ENCODE measurements around the gene PLS1. TPM values are rescaled to one million over a fixed set of nuclear protein-coding genes. Genes with fewer than 3 reads are reported as not detected.

PLS1 gene
- total RNA-seq, 2 experiments from 2014 or later: 0.63 to 0.92 TPM

DNA sequence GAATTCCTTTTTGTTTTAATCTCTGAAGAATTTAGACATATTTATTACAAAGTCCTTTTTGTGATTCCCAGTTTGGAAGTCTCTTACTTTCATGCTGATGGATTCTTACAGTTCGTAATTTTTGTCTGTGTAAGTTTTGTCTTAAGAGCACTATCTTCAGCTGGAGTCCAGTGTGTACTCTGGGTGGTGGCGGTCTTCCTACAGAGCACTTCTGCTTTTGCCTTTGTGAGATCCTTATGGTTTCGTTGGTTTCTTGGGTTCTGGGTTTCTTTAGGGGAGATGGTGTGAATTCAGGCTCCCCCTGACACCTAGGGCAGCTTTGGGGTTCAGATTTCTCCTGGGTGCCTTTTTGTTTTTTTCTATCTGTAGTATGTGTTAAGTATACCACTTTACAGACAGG is 45.3 kb downstream of the PLS1 start:
- H3K27me3 Mint-ChIP-seq: no peaks in the 10 kb centered on the region

DNA sequence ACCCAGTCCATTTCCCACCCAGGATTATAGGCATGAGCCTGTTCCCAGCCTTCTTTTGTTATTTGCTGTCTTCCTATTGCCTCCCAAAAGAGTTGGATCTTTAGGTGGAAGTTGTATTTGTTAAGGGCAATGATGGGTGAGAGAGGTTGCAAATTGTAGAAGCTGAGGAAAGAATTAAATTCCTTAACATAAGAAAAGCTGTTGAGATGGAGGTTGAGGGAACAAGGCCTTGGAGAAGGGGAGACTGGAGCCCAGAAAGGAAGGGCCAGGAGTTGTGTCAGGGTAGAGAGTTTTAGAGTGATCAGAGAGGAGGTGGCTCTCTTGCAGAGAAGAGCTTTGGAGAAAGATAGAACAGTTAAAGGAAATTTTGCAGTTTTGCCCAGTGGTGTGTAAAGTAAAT is 46.8 kb downstream of the PLS1 start:
- ChIA-PET CTCF (interaction anchor here (0.7 kb wide), 1 partner anchor 1056 kb away, joined by 3 read pairs; no protein-coding TSS in a partner anchor), POLR2A (no interaction called here)
- DNase-seq (no peak), ATAC-seq (ENCODE audit: poor library complexity) (no peak)
- H3K36me3 Mint-ChIP-seq (ENCODE audit: low read depth): no peaks in the 10 kb centered on the region
- no peaks in the 10 kb centered on the region for H3K4me1 Mint-ChIP-seq (ENCODE audit: low read depth)
- H3K27ac ChIP-seq (ENCODE audit: low read depth in 1 of 2, low read length in 2 of 2): no peak overlapping the region
- H3K4me1 ChIP-seq (ENCODE audit: insufficient read depth, low read length): no peaks in the 10 kb centered on the region
- H3K27me3 ChIP-seq (ENCODE audit: control insufficient read depth in 1 of 2, insufficient read depth in 2 of 2, low read length in 2 of 2): no peaks in the 10 kb centered on the region
- no peaks in the 10 kb centered on the region for H3K9me3 Mint-ChIP-seq
- TF ChIP-seq, protein P1, sequence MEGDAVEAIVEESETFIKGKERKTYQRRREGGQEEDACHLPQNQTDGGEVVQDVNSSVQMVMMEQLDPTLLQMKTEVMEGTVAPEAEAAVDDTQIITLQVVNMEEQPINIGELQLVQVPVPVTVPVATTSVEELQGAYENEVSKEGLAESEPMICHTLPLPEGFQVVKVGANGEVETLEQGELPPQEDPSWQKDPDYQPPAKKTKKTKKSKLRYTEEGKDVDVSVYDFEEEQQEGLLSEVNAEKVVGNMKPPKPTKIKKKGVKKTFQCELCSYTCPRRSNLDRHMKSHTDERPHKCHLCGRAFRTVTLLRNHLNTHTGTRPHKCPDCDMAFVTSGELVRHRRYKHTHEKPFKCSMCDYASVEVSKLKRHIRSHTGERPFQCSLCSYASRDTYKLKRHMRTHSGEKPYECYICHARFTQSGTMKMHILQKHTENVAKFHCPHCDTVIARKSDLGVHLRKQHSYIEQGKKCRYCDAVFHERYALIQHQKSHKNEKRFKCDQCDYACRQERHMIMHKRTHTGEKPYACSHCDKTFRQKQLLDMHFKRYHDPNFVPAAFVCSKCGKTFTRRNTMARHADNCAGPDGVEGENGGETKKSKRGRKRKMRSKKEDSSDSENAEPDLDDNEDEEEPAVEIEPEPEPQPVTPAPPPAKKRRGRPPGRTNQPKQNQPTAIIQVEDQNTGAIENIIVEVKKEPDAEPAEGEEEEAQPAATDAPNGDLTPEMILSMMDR (IDR thresholded peaks at IDR 0.05): no peak
- no peaks in the 10 kb centered on the region for H3K27me3 Mint-ChIP-seq
- H3K9me3 ChIP-seq (ENCODE audit: control insufficient read depth in 1 of 2, insufficient read depth in 1 of 2, low read length in 2 of 2): no peaks in the 10 kb centered on the region
- no peak overlapping the region for H3K27ac Mint-ChIP-seq
- no peaks in the 10 kb centered on the region for H3K36me3 ChIP-seq (ENCODE audit: insufficient read depth, low read length)
- no peak overlapping the region for H3K4me3 Mint-ChIP-seq
- H3K4me3 ChIP-seq (ENCODE audit: low read length): no peak overlapping the region
- intact Hi-C loops (cut with DNase I, micrococcal nuclease): no loop called here

More for the DNA sequence above, 45.3 kb downstream of the PLS1 start:
- POLR2A ChIA-PET: no interaction called here
- intact Hi-C loops (cut with DNase I, micrococcal nuclease): no loop called here
- Mint-ChIP-seq H3K4me3 (no peak overlapping the region), H3K36me3 (ENCODE audit: low read depth) (no peaks in the 10 kb centered on the region), H3K9me3 (no peaks in the 10 kb centered on the region), H3K4me1 (ENCODE audit: low read depth) (no peaks in the 10 kb centered on the region), H3K27ac (no peak overlapping the region)
- ATAC-seq (ENCODE audit: poor library complexity) (no peak), DNase-seq (no peak)
- no peaks in the 10 kb centered on the region for H3K4me1 ChIP-seq (ENCODE audit: insufficient read depth, low read length)
- no peak overlapping the region for H3K4me3 ChIP-seq (ENCODE audit: low read length)
- no peak overlapping the region for H3K27ac ChIP-seq (ENCODE audit: low read depth in 1 of 2, low read length in 2 of 2)
- no peaks in the 10 kb centered on the region for H3K36me3 ChIP-seq (ENCODE audit: insufficient read depth, low read length)
- no peaks in the 10 kb centered on the region for H3K9me3 ChIP-seq (ENCODE audit: control insufficient read depth in 1 of 2, insufficient read depth in 1 of 2, low read length in 2 of 2)
- CTCF ChIA-PET: no interaction called here
- H3K27me3 ChIP-seq (ENCODE audit: control insufficient read depth in 1 of 2, insufficient read depth in 2 of 2, low read length in 2 of 2): no peaks in the 10 kb centered on the region
- TF ChIP-seq, protein P1 (IDR thresholded peaks at IDR 0.05): no peak

DNA sequence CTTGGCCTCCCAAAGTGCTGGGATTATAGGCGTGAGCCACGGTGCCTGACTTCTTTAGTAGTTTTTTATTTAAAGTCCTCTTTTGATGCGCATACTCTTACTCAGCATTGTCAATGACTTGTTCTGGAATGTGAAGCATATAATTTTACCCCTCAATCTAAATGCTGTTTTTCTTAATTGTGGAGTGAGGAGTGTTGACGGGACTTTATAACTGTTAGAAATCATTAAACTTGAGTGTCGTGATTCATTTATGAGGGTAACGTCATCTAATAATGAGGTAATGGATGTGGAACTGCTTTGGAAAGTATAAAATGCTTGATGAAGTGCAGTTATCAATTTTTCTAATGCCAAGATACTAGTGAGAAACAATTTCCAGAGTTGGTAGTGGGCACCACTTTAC is 48.3 kb downstream of the PLS1 start:
- Mint-ChIP-seq H3K27ac (no peak overlapping the region), H3K4me3 (no peak overlapping the region), H3K4me1 (ENCODE audit: low read depth) (no peaks in the 10 kb centered on the region), H3K9me3 (no peaks in the 10 kb centered on the region), H3K36me3 (ENCODE audit: low read depth) (no peaks in the 10 kb centered on the region), H3K27me3 (no peaks in the 10 kb centered on the region)
- TF ChIP-seq, protein P1 (IDR thresholded peaks at IDR 0.05): no peak
- ATAC-seq (ENCODE audit: poor library complexity) (no peak), DNase-seq (no peak)
- POLR2A ChIA-PET: no interaction called here
- CTCF ChIA-PET: no interaction called here
- no peaks in the 10 kb centered on the region for H3K27me3 ChIP-seq (ENCODE audit: control insufficient read depth in 1 of 2, insufficient read depth in 2 of 2, low read length in 2 of 2)
- H3K4me3 ChIP-seq (ENCODE audit: low read length): no peak overlapping the region
- H3K36me3 ChIP-seq (ENCODE audit: insufficient read depth, low read length): no peaks in the 10 kb centered on the region
- H3K9me3 ChIP-seq (ENCODE audit: control insufficient read depth in 1 of 2, insufficient read depth in 1 of 2, low read length in 2 of 2): no peaks in the 10 kb centered on the region
- intact Hi-C loops (cut with DNase I, micrococcal nuclease): no loop called here
- H3K27ac ChIP-seq (ENCODE audit: low read depth in 1 of 2, low read length in 2 of 2): no peak overlapping the region
- no peaks in the 10 kb centered on the region for H3K4me1 ChIP-seq (ENCODE audit: insufficient read depth, low read length)
